Epidermal melanocyte (primary cell): ENCODE results near the gene UTP3.
"Not testable (repeated sequence)": the region's sequence is repeated elsewhere in the genome, so short reads cannot be mapped to it uniquely, and the experiment has no call there.

Experiments used
- DNase-seq: peaks from one replicate; pipeline ENCODE4 v3.0.0; 2011; ENCODE audit warnings: low spot score; ENCODE audit not compliant: insufficient read length

UTP3 gene

DNA sequence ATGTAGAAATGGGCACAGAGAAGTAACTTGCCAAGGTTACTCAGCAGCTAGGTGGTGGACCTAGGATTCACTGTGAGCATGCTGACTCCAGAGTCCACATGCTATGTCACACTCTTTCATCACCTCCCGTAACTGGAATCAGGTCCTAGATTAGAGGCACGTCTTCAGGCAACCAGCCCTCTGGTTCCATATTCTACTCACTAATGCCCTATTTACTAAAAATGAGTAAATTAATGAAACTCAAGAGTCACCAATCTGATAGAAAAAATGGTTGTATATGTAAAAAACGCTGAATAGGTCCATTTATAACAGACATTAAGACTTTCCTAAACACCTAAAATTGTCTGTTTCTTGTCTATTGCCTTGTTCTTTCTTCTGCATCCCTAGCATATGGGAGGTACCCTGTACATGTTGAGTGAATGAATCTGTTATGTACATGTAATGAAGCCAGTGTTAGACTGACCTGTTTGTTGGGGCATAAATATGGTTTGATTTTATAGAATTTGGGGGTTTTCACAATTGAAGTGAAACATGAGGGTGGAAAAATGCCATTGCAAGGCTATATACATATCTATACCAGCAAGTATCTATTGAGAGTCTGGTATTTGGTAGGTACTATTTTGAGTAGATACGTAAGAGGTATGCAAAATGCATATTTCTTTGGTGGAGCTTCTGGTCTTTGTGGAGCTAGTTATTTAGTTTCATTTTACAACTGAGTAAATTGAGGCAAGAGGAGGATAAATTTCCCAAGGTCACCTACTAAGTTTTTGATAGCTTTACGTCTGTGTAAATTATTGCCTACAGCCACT lies 26.0 kb downstream of the UTP3 start:
- DNase-seq = no peak

GRCh38 chr4:70715097-70715496 lies 26.8 kb downstream of the UTP3 start:
- DNase-seq = no peak

GRCh38 chr4:70718811-70719604 lies 30.7 kb downstream of the UTP3 start:
- DNase-seq = no peak

- DNase-seq = peak; percentile 91
These were observed 33.4 kb downstream of the UTP3 start, which contains the start of gene RUFY3 for GRCh38 chr4:70721747-70722146. Gene RUFY3 (plus strand): TSS chr4:70721964. CDS start chr4:70722574, 610 bp downstream.

DNA sequence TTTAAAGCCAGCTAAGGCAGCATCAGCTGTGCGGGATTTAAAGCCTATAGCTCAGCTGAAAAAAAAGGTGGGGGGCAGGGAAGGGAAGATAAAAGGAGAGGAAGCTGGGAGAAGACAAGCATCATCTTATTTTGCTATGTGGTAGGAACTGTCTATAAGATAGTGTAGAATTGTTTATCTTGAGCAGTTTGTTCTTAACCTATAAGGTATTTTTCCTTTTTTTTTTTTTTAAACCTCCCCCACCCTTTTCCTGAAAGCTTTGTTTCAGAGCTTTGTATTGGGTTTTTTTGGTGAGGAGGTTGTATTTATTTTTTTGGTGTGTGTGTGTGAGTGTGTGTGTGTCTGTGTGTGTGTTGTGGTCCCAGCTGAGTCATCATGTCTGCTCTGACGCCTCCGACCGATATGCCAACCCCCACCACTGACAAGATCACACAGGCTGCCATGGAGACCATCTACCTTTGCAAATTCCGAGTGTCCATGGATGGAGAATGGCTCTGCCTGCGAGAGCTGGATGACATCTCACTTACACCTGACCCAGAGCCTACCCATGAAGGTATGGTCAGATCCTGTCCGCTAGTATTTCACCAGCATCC lies 34.0 kb downstream of the UTP3 start:
- no peak for DNase-seq

DNA sequence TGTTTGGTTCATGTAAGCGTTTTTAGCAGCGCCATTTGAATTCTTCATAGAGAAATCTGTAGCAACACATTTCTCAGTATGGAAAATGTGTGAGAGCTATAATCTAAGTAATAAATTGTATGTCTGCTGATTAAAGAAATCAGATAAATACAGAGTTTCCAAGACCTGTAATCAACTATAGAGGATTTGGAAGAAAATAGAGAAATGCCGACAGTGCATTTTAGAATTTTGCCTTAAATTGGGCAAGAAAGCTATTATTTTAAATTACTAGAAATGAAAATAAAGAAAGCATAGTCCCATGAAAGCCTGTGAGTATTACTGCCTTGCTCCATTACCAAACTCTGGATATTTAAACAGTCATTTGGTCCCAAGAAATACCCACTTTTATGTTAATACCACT lies 36.1 kb downstream of the UTP3 start:
- no peak for DNase-seq

DNA sequence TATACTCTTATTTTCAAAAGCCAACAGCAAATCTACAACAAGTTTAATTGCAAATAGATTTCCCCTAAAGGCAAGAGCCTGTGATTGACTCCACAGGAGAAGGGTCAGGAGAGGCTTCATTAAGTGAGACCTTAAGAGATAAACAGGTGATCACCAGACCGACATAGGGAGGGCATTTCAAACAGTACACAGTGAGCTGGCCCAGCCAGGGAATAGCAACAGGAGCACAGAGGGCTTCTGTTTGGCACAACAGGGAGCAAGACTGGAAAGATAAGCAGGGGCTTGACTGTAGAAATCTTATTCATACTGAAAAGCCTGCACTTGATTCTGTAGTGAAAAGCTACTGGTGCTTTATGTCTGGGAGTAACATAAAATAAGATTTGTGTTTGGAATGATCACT lies 37.3 kb downstream of the UTP3 start:
- no peak for DNase-seq

DNA sequence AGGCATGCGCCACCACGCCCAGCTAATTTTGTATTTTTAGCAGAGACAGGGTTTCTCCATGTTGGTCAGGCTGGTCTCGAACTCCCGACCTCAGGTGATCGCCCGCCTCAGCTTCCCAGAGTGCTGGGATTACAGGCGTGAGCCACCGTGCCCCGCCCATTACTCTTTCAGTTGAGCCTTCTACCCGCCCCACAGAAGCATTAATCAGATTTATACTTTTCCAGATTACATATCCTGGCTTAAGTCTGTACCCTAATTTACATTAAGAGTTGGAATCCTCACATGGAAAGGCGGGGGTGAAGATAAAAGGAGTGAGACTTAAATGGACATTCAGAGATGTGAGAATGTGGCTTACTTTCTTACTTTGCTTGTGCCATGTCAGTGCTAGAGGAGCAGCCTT lies 38.2 kb downstream of the UTP3 start:
- not testable (repeated sequence) for DNase-seq

GRCh38 chr4:70728091-70728490 lies 39.8 kb downstream of the UTP3 start:
- no peak for DNase-seq

- not testable (repeated sequence) for DNase-seq
These were observed 44.5 kb downstream of the UTP3 start for GRCh38 chr4:70732878-70733277.

- no peak for DNase-seq
These were observed 46.0 kb downstream of the UTP3 start for GRCh38 chr4:70734168-70734954.

- no peak for DNase-seq
These were observed 46.6 kb downstream of the UTP3 start for GRCh38 chr4:70734971-70735370.

DNA sequence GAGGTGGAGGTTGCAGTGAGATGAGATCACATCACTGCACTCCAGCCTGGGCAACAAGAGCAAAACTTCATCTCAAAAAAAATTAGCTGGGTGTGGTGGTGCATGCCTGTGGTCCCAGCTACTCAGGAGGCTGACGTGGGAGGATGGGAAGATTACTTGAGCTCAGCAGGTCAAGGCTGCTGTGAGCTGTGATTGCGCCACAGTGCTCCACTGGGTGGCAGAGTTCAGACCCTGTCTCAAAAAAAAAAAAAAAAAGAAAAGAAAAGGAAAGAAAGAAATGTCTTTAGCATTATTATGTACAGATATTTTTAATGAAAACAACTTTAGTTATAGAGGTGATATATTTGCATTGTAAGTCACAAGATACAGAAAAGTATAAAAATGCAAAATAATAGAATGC lies 47.6 kb downstream of the UTP3 start:
- not testable (repeated sequence) for DNase-seq

DNA sequence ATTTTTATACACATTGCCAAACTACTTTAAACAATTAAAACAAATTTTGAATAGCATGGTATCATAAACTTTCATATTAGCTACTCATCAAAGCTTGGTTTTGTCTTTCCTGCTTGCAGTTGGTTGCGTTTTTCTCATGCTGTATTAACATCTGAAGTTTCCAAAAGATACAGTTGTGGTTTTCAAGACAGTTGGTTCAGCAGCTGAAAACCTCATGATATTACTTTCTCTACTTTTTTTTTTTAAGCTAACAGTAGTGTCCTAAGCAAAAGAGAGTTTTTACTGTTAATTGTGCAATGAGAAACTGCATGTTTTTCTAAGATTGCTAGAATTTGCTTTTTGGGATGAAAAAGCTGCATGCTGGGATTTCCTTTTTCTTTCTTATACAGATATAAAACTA lies 48.7 kb downstream of the UTP3 start:
- DNase-seq = no peak

GRCh38 chr4:70737409-70737808 lies 49.1 kb downstream of the UTP3 start:
- no peak for DNase-seq

- no peak for DNase-seq
These were observed 51.4 kb downstream of the UTP3 start for GRCh38 chr4:70739496-70740337.
